OCI-LY3 (cell line): ENCODE measurements around the gene ADGRE1.

Experiments
- H2AFZ ChIP-seq: fragments of 200-600, 300-600 bp; shearing (Covaris generic); 2 replicates; pipeline ENCODE4 v1.6.0; 2014; ENCODE audit warnings: antibody characterized with exemption, low read depth, low read length
- H3K27ac ChIP-seq: fragments of 200-600, 300-600 bp; sonication (generic); 2 replicates; pipeline ENCODE4 v1.5.1; 2014; ENCODE audit warnings: mild to moderate bottlenecking, low read length, moderate library complexity, mixed read lengths
- H3K27me3 ChIP-seq: fragments of 200-600, 300-600 bp; sonication (generic); 2 replicates; pipeline ENCODE4 v1.6.1; 2014; ENCODE audit warnings: low read depth, low read length, mixed read lengths
- H3K36me3 ChIP-seq: fragments of 200-600, 300-600 bp; sonication (generic); replicated peaks from 2 replicates; pipeline ENCODE3; 2014; ENCODE audit warnings: low read depth, low read length, mixed read lengths
- H3K4me1 ChIP-seq: fragments of 300-600, 200-600 bp; sonication (generic); 2 replicates; pipeline ENCODE4 v1.6.1; 2014; ENCODE audit warnings: low read length, mixed read lengths
- H3K4me2 ChIP-seq: fragments of 200-600, 300-600 bp; sonication (generic); 2 replicates; pipeline ENCODE4 v1.6.1; 2014; ENCODE audit warnings: low read length, mixed read lengths
- H3K4me3 ChIP-seq: fragments of 300-600, 200-600 bp; sonication (generic); 2 replicates; pipeline ENCODE4 v1.5.1; 2014; ENCODE audit warnings: antibody characterized with exemption, mild to moderate bottlenecking, low read length, moderate library complexity
- H3K79me2 ChIP-seq: fragments of 300-600, 200-600 bp; shearing (Covaris generic); 2 replicates; pipeline ENCODE4 v1.6.1; 2014; ENCODE audit warnings: mild to moderate bottlenecking, low read length, mixed read lengths
- H3K9ac ChIP-seq: fragments of 300-600, 200-600 bp; shearing (Covaris generic); 2 replicates; pipeline ENCODE4 v1.6.0; 2014; ENCODE audit warnings: mild to moderate bottlenecking, low read length, moderate library complexity
- H3K9me3 ChIP-seq: fragments of 200-600, 300-600 bp; shearing (Covaris generic); 2 replicates; pipeline ENCODE4 v1.6.1; 2014; ENCODE audit warnings: low read length, mixed read lengths; ENCODE audit not compliant: insufficient read depth
- H4K20me1 ChIP-seq: fragments of 200-600, 300-600 bp; sonication (generic); 2 replicates; pipeline ENCODE4 v1.6.1; 2016; ENCODE audit warnings: low read length, mixed read lengths; ENCODE audit not compliant: insufficient read depth
- CTCF ChIP-seq: fragments of 200-600, 300-600 bp; sonication (generic); IDR thresholded peaks from 2 replicates; pipeline ENCODE4 v1.5.1; 2014; ENCODE audit warnings: antibody characterized with exemption, low read length, low read depth
- EZH2phosphoT487 ChIP-seq: fragments of 200-600 bp; shearing (Covaris generic); IDR thresholded peaks from 2 replicates; pipeline ENCODE4 v1.6.1; 2018; ENCODE audit warnings: antibody characterized with exemption, mixed run types, low read depth

ADGRE1 gene

GRCh38 chr19:6887316-6887715 is at the start of gene ADGRE1:
Gene ADGRE1, plus strand, starts transcription at chr19:6887579. Its CDS starts 30 bp downstream, at chr19:6887609.
- no peak for TF ChIP-seq CTCF
- TF ChIP-seq EZH2phosphoT487: no peak
- Histone ChIP-seq H3K27me3 (peaks cover 23% of the 10 kb centered on the region), H3K27ac (no peak within 1 kb of the TSS), H3K9ac (no peak within 1 kb of the TSS), H4K20me1 (no peaks in the 10 kb centered on the region), H3K36me3 (no peaks in the 10 kb centered on the region), H3K79me2 (no peaks in the 10 kb centered on the region), H3K4me2 (no peak within 1 kb of the TSS), H3K9me3 (no peaks in the 10 kb centered on the region), H3K4me3 (no peak within 1 kb of the TSS), H3K4me1 (peaks cover 9% of the 10 kb centered on the region), H2AFZ (no peak within 1 kb of the TSS)

GRCh38 chr19:6838062-6838655 is 49.2 kb upstream of the ADGRE1 start:
- Histone ChIP-seq H3K4me3 (no peak overlapping the region), H3K79me2 (no peaks in the 10 kb centered on the region), H3K4me2 (no peak overlapping the region), H3K36me3 (peaks cover 37% of the 10 kb centered on the region), H3K9me3 (0 out of 2 replicates have a peak, but pooled peaks cover 3% of the 10 kb centered on the region), H3K27ac (no peak overlapping the region), H3K9ac (no peak overlapping the region), H2AFZ (no peak overlapping the region), H4K20me1 (0 out of 2 replicates have a peak, but pooled peaks cover 4% of the 10 kb centered on the region), H3K4me1 (peaks cover 2% of the 10 kb centered on the region), H3K27me3 (no peaks in the 10 kb centered on the region)
- no peak for TF ChIP-seq CTCF
- TF ChIP-seq EZH2phosphoT487: no peak

GRCh38 chr19:6842871-6843607 is 44.3 kb upstream of the ADGRE1 start:
- H3K4me1 ChIP-seq: no peaks in the 10 kb centered on the region
- H3K9ac ChIP-seq: no peak overlapping the region
- no peaks in the 10 kb centered on the region for H3K79me2 ChIP-seq
- no peak overlapping the region for H3K4me3 ChIP-seq
- H2AFZ ChIP-seq: no peak overlapping the region
- H3K27me3 ChIP-seq: no peaks in the 10 kb centered on the region
- H4K20me1 ChIP-seq: 0 out of 2 replicates have a peak, but pooled peaks cover 7% of the 10 kb centered on the region
- H3K27ac ChIP-seq: no peak overlapping the region
- TF ChIP-seq EZH2phosphoT487: no peak
- no peak for TF ChIP-seq CTCF
- no peak overlapping the region for H3K4me2 ChIP-seq
- no peaks in the 10 kb centered on the region for H3K9me3 ChIP-seq
- peaks cover 26% of the 10 kb centered on the region for H3K36me3 ChIP-seq

- H4K20me1 ChIP-seq: 0 out of 2 replicates have a peak, but pooled peaks cover 10% of the 10 kb centered on the region
- H3K36me3 ChIP-seq: peaks cover 39% of the 10 kb centered on the region
- no peaks in the 10 kb centered on the region for H3K79me2 ChIP-seq
- H3K27ac ChIP-seq: no peak overlapping the region
- H3K9me3 ChIP-seq: no peaks in the 10 kb centered on the region
- H2AFZ ChIP-seq: no peak overlapping the region
- H3K27me3 ChIP-seq: no peaks in the 10 kb centered on the region
- H3K9ac ChIP-seq: no peak overlapping the region
- no peak for TF ChIP-seq CTCF
- TF ChIP-seq EZH2phosphoT487: no peak
- no peaks in the 10 kb centered on the region for H3K4me1 ChIP-seq
- H3K4me2 ChIP-seq: no peak overlapping the region
- no peak overlapping the region for H3K4me3 ChIP-seq
Observed at GRCh38 chr19:6847828-6848200, 39.6 kb upstream of the ADGRE1 start.
